Right atrium auricular region (tissue), 2 donors: ENCODE measurements around the gene CDC45. TPM values are rescaled to one million over a fixed set of nuclear protein-coding genes. Genes with fewer than 3 reads are reported as not detected.

Source experiments
- DNase-seq: peaks from one replicate; pipeline ENCODE4 v3.0.0-alpha.2; 2019; ENCODE audit warnings: low spot score
- H3K27ac ChIP-seq, 2 donors: fragments of 200-600 bp; sonication (generic); 1 replicate in 1 of 2; 2 replicates in 1 of 2; pipeline ENCODE4 v1.5.1; 2016 to 2019
- H3K27me3 ChIP-seq, 2 donors: fragments of 200-600 bp; sonication (generic); one replicate each; pipeline versions ENCODE4 v1.5.1 to v1.6.0; 2017 to 2019
- H3K36me3 ChIP-seq: fragments of 200-600 bp; sonication (generic); one replicate; pipeline ENCODE4 v1.5.1; 2016
- H3K4me1 ChIP-seq, 2 donors: fragments of 200-600 bp; sonication (generic); one replicate each; pipeline versions ENCODE4 v1.5.1 to v1.6.0; 2017 to 2019
- H3K4me3 ChIP-seq, 2 donors: fragments of 200-600 bp; sonication (generic); 1 replicate in 1 of 2; 2 replicates in 1 of 2; pipeline ENCODE4 v1.5.1; 2017 to 2019; ENCODE audit warnings: mild to moderate bottlenecking in 1 of 2, moderate library complexity in 1 of 2
- H3K9me3 ChIP-seq, 2 donors: fragments of 200-600 bp; sonication (generic); one replicate each; pipeline ENCODE4 v1.5.1; 2019
- total RNA-seq, 2 donors: library from RNA; depleted of rRNA; stranded (reverse); fragments of >200 nt; gene quantifications; one replicate each; pipeline ENCODE4 v1.1.0, GENCODE V29; 2016
- TF ChIP-seq, protein P1 (sequence below), 2 donors: fragments of 200-600 bp; sonication (generic); IDR thresholded peaks; one replicate each; pipeline ENCODE4 v1.5.1; 2019; ENCODE audit warnings: antibody characterized with exemption in 2 of 2

Gene CDC45
- total RNA-seq, 2 donors from 2014 or later, result 3.3 TPM; not detected in 1

DNA sequence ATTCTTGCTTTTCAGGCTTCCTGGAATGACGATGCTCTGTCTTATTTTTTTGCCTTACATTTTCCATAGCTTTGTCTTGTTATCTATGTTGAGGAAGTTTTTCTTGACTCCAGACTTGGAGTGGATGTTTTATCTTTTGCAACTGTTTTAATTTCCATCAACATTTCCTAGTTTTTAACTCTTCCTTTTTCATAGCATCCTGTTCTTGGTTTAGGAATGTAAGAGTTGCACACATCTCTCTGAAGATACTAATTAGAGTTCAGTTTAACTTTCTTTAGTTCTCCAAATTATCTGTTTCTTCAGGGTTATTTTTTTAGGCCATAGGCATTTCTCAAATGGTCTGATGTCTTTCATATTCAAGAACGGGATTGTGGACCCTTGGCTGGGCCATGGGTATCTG, 34.1 kb downstream of the CDC45 start:
- TF ChIP-seq, protein P1, sequence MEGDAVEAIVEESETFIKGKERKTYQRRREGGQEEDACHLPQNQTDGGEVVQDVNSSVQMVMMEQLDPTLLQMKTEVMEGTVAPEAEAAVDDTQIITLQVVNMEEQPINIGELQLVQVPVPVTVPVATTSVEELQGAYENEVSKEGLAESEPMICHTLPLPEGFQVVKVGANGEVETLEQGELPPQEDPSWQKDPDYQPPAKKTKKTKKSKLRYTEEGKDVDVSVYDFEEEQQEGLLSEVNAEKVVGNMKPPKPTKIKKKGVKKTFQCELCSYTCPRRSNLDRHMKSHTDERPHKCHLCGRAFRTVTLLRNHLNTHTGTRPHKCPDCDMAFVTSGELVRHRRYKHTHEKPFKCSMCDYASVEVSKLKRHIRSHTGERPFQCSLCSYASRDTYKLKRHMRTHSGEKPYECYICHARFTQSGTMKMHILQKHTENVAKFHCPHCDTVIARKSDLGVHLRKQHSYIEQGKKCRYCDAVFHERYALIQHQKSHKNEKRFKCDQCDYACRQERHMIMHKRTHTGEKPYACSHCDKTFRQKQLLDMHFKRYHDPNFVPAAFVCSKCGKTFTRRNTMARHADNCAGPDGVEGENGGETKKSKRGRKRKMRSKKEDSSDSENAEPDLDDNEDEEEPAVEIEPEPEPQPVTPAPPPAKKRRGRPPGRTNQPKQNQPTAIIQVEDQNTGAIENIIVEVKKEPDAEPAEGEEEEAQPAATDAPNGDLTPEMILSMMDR (IDR thresholded peaks at IDR 0.05), result no peak
- no peaks in the 10 kb centered on the region for H3K4me1 ChIP-seq
- H3K4me3 ChIP-seq, result no peak overlapping the region

GRCh38 chr22:19514831-19515565, 35.3 kb downstream of the CDC45 start:
- no peak overlapping the region for H3K4me3 ChIP-seq
- TF ChIP-seq, protein P1 (IDR thresholded peaks at IDR 0.05), result no peak
- no peaks in the 10 kb centered on the region for H3K36me3 ChIP-seq
- DNase-seq, result no peak
- H3K9me3 ChIP-seq, result peaks cover 0 to 14% of the 10 kb centered on the region in 2 donors
- H3K27ac ChIP-seq, result no peak overlapping the region
- H3K4me1 ChIP-seq, result no peaks in the 10 kb centered on the region
- no peaks in the 10 kb centered on the region for H3K27me3 ChIP-seq

More for the DNA sequence above, 34.1 kb downstream of the CDC45 start:
- Histone ChIP-seq H3K9me3 (peaks cover 0 to 14% of the 10 kb centered on the region in 2 donors), H3K27me3 (no peaks in the 10 kb centered on the region), H3K36me3 (no peaks in the 10 kb centered on the region), H3K27ac (no peak overlapping the region)
- DNase-seq, result no peak

DNA sequence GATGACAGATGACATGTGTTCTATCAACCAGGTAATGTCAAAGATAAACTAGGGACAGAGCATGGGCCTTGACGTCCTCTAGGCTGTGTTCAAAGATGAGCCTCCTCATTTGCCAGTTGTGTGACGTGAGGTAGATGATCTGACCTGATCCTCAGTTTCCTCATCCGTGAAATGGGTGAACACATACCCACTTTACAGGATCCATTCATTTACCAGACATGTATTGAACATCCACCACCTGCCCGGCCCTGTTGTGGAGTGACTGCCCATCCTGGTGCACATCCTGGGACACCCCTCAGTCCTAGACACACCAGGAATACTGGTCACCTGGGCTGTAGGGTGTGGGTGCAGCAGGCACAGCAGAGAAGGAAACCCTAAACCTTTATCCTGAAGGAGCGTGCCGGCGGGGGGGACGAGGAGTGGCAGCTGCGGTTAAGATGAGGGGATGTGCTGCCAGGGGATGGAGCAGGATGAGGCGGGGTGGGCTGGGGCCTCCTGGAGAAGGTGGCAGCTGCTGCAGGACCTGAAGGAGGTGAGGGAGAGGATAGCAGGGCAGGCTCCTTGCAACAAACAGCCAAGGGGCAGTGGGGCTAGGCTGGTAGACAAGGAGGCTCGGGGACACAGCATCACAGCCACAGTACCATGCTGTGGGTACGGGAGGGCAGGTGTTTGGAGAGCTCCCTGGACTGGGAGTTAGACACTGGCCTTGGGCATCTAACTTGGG, 36.1 kb downstream of the CDC45 start:
- DNase-seq, result no peak
- H3K36me3 ChIP-seq, result no peaks in the 10 kb centered on the region

DNA sequence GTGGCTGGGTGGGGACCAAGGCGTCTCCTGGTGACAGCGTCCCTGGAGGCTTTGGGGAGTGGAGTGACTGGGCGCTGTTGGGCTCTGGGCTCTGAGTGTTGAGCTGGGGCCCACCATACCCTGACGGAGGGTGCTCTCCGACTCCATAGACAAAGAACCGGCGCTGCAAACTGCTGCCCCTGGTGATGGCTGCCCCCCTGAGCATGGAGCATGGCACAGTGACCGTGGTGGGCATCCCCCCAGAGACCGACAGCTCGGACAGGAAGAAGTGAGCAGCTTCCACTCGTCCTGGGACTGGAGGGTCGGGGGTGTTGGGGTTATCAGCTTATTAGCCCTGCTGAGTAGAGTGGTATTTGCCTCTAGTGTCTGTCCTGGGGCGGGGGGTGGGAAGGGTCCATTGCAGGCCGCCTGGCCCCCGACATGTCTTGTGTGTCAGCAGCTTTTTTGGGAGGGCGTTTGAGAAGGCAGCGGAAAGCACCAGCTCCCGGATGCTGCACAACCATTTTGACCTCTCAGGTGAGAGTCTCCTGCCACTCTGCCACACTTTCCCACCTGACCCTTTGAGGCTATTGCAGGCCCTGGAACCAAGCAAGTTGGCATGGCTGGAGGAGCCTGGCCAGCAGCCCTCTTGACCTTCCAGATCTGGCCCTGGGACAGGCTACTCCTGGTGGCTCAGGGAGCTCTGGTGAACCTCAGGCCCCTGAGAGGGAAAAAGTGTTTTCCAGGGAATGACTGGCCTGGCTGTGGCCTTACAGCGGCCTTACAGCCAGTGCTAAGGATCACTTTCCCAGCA, 36.9 kb downstream of the CDC45 start:
- Histone ChIP-seq H3K4me3 (no peak overlapping the region), H3K9me3 (peaks cover 0 to 14% of the 10 kb centered on the region in 2 donors), H3K36me3 (no peaks in the 10 kb centered on the region), H3K27ac (no peak overlapping the region), H3K4me1 (no peaks in the 10 kb centered on the region), H3K27me3 (no peaks in the 10 kb centered on the region)
- TF ChIP-seq, protein P1 (IDR thresholded peaks at IDR 0.05), result no peak
- no peak for DNase-seq

More for the DNA sequence above, 36.1 kb downstream of the CDC45 start:
- no peak overlapping the region for H3K27ac ChIP-seq
- no peaks in the 10 kb centered on the region for H3K27me3 ChIP-seq
- TF ChIP-seq, protein P1 (IDR thresholded peaks at IDR 0.05), result no peak
- H3K9me3 ChIP-seq, result peaks cover 0 to 14% of the 10 kb centered on the region in 2 donors
- no peaks in the 10 kb centered on the region for H3K4me1 ChIP-seq
- no peak overlapping the region for H3K4me3 ChIP-seq

DNA sequence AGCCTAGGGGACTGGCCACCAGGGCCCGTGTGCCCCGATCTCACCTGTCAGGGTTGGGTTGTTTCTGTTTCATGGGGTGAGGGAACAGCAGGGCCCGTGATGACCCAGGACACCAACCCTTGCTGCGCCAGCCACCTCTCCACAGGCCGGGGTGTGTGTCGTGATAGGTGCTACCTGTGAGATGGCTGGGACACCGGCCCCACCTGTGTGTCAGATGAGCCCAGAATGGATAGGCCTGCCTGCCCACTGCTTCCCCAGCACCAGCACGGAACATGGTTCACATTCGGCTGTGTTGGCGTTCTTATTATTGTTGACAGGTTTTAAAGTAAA, 37.4 kb downstream of the CDC45 start:
- TF ChIP-seq, protein P1 (IDR thresholded peaks at IDR 0.05), result no peak
- Histone ChIP-seq H3K27ac (no peak overlapping the region), H3K4me1 (peaks cover 0 to 2% of the 10 kb centered on the region in 2 donors), H3K36me3 (no peaks in the 10 kb centered on the region), H3K27me3 (no peaks in the 10 kb centered on the region), H3K4me3 (no peak overlapping the region), H3K9me3 (peaks cover 0 to 14% of the 10 kb centered on the region in 2 donors)
- no peak for DNase-seq
